Sigmoid colon (tissue), 7 donors: Measurements from ENCODE around the gene CASKIN1. TPM values are rescaled to one million over a fixed set of nuclear protein-coding genes. Genes with fewer than 3 reads are reported as not detected.

Experiments used
- DNase-seq: peaks from one replicate; pipeline ENCODE4 v3.0.0-alpha.2; 2019
- H3K27ac ChIP-seq, 4 donors: fragments of 200-600 bp; sonication (generic); one replicate each; pipeline ENCODE4 v1.5.1; 2016 to 2019; ENCODE audit warnings: mild to moderate bottlenecking in 1 of 4
- H3K27me3 ChIP-seq, 3 donors: fragments of 200-600 bp; sonication (generic); one replicate each; pipeline ENCODE4 v1.5.1; 2019; ENCODE audit warnings: mild to moderate bottlenecking in 1 of 3
- H3K36me3 ChIP-seq, 4 donors: fragments of 200-600 bp; sonication (generic); one replicate each; pipeline ENCODE4 v1.5.1; 2016 to 2019
- H3K4me1 ChIP-seq, 4 donors: fragments of 200-600 bp; sonication (generic); one replicate each; pipeline ENCODE4 v1.5.1; 2017 to 2019
- H3K4me3 ChIP-seq, 4 donors: fragments of 200-600 bp; sonication (generic); one replicate each; pipeline ENCODE4 v1.5.1; 2017 to 2019; ENCODE audit warnings: mild to moderate bottlenecking in 2 of 4, moderate library complexity in 1 of 4
- H3K9me3 ChIP-seq, 4 donors: fragments of 200-600 bp in 3 of 4; sonication (generic) in 3 of 4; one replicate each; pipeline versions ENCODE4 v1.5.1 to v1.6.1; 2013 to 2019
- CTCF ChIP-seq, 4 experiments: fragments of 450-650 bp in 3 of 4; fragments of 200-600 bp in 1 of 4; IDR thresholded peaks; one replicate each; pipeline ENCODE4 v1.5.1; 2016 to 2019; ENCODE audit warnings: antibody characterized with exemption in 4 of 4, mild to moderate bottlenecking in 3 of 4, moderate library complexity in 2 of 4
- EP300 ChIP-seq, 4 donors: sonication (generic); formaldehyde crosslinking; IDR thresholded peaks; one replicate each; pipeline ENCODE4 v1.6.1; 2017; ENCODE audit warnings: antibody characterized with exemption in 4 of 4
- POLR2A ChIP-seq, 2 donors: fragments of 450-650 bp; IDR thresholded peaks; one replicate each; pipeline ENCODE4 v1.6.1; 2016; ENCODE audit warnings: antibody characterized with exemption in 2 of 2, mild to moderate bottlenecking in 2 of 2, moderate library complexity in 2 of 2
- POLR2AphosphoS5 ChIP-seq, 4 donors: sonication (generic); formaldehyde crosslinking; IDR thresholded peaks; one replicate each; pipeline ENCODE4 v1.6.1; 2017; ENCODE audit warnings: antibody characterized with exemption in 4 of 4
- WGBS, 2 donors: extraction: QIAGEN DNeasy Blood & Tissue Kit; methylation state at CpG; one replicate each; pipeline ENCODE4 v1.1.7; 2013; 5-methylcytosine and 5-hydroxymethylcytosine counted together
- intact Hi-C: fragments of 100-400 bp; cut with DNase I; formaldehyde crosslinking; loops from one replicate; pipeline ENCODE4 v1.15.1; 2023
- polyA plus RNA-seq, 3 donors: library from polyadenylated mRNA; stranded (reverse); fragments of 200-250 nt; gene quantifications; one replicate each; pipeline ENCODE4 v1.2.3, GENCODE V29; 2013
- total RNA-seq, 4 donors: library from RNA; depleted of rRNA; stranded (reverse); fragments of >200 nt; gene quantifications; one replicate each; pipeline ENCODE4 v1.1.0, GENCODE V29; 2016
- donor health status: healthy with polysubstance abuse.
- donor health status: Bipolar disorder and iron deficiency.
- donor health status: healthy.

Gene CASKIN1
- total and polyA plus RNA-seq, 7 donors, result under 0.01 to 0.55 (median 0.31) TPM; not detected in 1

- 0% methylated on average over 82 of the region's 82 CpGs for WGBS, 2 donors
- intact Hi-C loops, result loop anchor here (1.0 to 5.0 kb wide), 3 partner anchors 28 to 69 kb away; partner anchors contain the start of genes ECI1, RNPS1 and TRAF7
- peaks cover 3 to 16% (median 5%) of the 10 kb centered on the region in 4 donors for H3K36me3 ChIP-seq
- TF ChIP-seq POLR2A (IDR thresholded peaks at IDR 0.05) (peak; percentile 88 to 92), POLR2AphosphoS5 (IDR thresholded peaks at IDR 0.05) (peak; percentile 92 to 97 (median 96)), EP300 (IDR thresholded peaks at IDR 0.05) (peak in 1 of 4 donors; percentile 37), CTCF (IDR thresholded peaks at IDR 0.05) (no peak)
- no peaks in the 10 kb centered on the region for H3K27me3 ChIP-seq
- H3K4me1 ChIP-seq, result peaks cover 0 to 33% (median 26%) of the 10 kb centered on the region in 4 donors
- DNase-seq, result peak; percentile 100
- no peaks in the 10 kb centered on the region for H3K9me3 ChIP-seq
- peak within 1 kb of the TSS; percentile 80 to 98 (median 98) for H3K4me3 ChIP-seq
- H3K27ac ChIP-seq, result peak within 1 kb of the TSS; percentile 85 to 95 (median 92)
Measured at GRCh38 chr16:2223221-2223941, 27.0 kb upstream of the CASKIN1 start, which contains the start of gene E4F1. TSS of gene E4F1 (plus strand) at chr16:2223591. CDS start at chr16:2223614, 23 bp downstream.

GRCh38 chr16:2216330-2216729 lies 19.9 kb upstream of the CASKIN1 start:
- intact Hi-C loops, result no loop called here
- 76 to 93% methylated on average over 4 of the region's 4 CpGs for WGBS, 2 donors

GRCh38 chr16:2214719-2214968 lies 18.2 kb upstream of the CASKIN1 start, which contains the start of gene PGP:
TSS of gene PGP (minus strand) at chr16:2214840. CDS start at chr16:2214777, 63 bp downstream.
- intact Hi-C loops, result no loop called here
- no peaks in the 10 kb centered on the region for H3K27me3 ChIP-seq

More at GRCh38 chr16:2216330-2216729, 19.9 kb upstream of the CASKIN1 start:
- TF ChIP-seq POLR2AphosphoS5 (IDR thresholded peaks at IDR 0.05) (no peak), POLR2A (IDR thresholded peaks at IDR 0.05) (no peak), EP300 (IDR thresholded peaks at IDR 0.05) (no peak), CTCF (IDR thresholded peaks at IDR 0.05) (no peak)
- Histone ChIP-seq H3K9me3 (no peaks in the 10 kb centered on the region), H3K4me3 (no peak overlapping the region), H3K27ac (peak overlapping the region in 1 of 4 donors; percentile 93), H3K4me1 (peaks cover 0 to 26% (median 24%) of the 10 kb centered on the region in 4 donors), H3K27me3 (no peaks in the 10 kb centered on the region), H3K36me3 (peaks cover 0 to 4% (median 2%) of the 10 kb centered on the region in 4 donors)
- DNase-seq, result no peak

More at GRCh38 chr16:2214719-2214968, 18.2 kb upstream of the CASKIN1 start, which contains the start of gene PGP:
- DNase-seq, result no peak
- Histone ChIP-seq H3K27ac (peak within 1 kb of the TSS; percentile 88 to 93 (median 93)), H3K36me3 (peaks cover 0 to 9% (median 4%) of the 10 kb centered on the region in 4 donors), H3K4me1 (peaks cover 0 to 26% (median 24%) of the 10 kb centered on the region in 4 donors), H3K4me3 (peak within 1 kb of the TSS; percentile 49 to 92 (median 84)), H3K9me3 (no peaks in the 10 kb centered on the region)
- WGBS, 2 donors, result 1% methylated on average over 48 of the region's 48 CpGs
- TF ChIP-seq EP300 (IDR thresholded peaks at IDR 0.05) (no peak), POLR2A (IDR thresholded peaks at IDR 0.05) (no peak), CTCF (IDR thresholded peaks at IDR 0.05) (no peak), POLR2AphosphoS5 (IDR thresholded peaks at IDR 0.05) (no peak)
